Prostate gland (tissue), 2 donors: ENCODE measurements around the gene KCNJ6.

Experiments
- CTCF ChIP-seq, 4 experiments: fragments of 200-600 bp in 2 of 4; fragments of 450-650 bp in 2 of 4; sonication (generic) in 2 of 4; IDR thresholded peaks; 1 replicate in 3 of 4; 2 replicates in 1 of 4; pipeline ENCODE4 v1.5.1; 2016 to 2019; ENCODE audit warnings: antibody characterized with exemption in 4 of 4, mild to moderate bottlenecking in 2 of 4, moderate library complexity in 2 of 4
- POLR2A ChIP-seq: fragments of 450-650 bp; IDR thresholded peaks from one replicate; pipeline ENCODE4 v1.6.1; 2016; ENCODE audit warnings: antibody characterized with exemption, mild to moderate bottlenecking
- POLR2AphosphoS5 ChIP-seq: sonication (generic); formaldehyde crosslinking; IDR thresholded peaks from one replicate; pipeline ENCODE4 v1.6.1; 2017; ENCODE audit warnings: antibody characterized with exemption

- no peak for TF ChIP-seq POLR2A
- TF ChIP-seq CTCF (IDR thresholded peaks at IDR 0.05) = peak in 2 of 4 experiments; percentile 14 to 19
- TF ChIP-seq POLR2AphosphoS5 = no peak
Observed at GRCh38 chr21:37642493-37642892, 273.8 kb downstream of the KCNJ6 start.
